ENCODE measurements around the gene ADGRV1.

DNA sequence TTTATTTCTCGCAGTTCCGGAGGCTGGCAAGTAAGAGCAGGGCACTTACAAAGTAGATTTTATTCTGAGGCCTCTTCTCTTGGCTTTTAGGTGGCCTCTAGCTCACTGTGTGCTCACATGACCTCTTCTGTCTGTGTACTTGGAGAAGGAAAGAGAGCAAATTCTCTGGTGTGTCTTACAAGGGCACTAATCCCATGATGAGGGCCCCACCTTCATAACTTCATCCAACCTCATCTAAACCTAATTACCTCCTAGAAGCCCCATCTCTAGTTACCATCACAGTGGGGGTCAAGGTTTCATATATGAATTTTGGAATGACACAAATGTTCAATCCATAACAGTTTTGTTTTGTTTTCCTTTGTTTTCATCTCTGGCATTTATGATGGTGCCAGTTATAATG, 376.1 kb downstream of the ADGRV1 start:
- no peak for TF ChIP-seq CTCF (IDR thresholded peaks at IDR 0.05)
- no peak for TF ChIP-seq POLR2AphosphoS5 (IDR thresholded peaks at IDR 0.05)
- TF ChIP-seq POLR2A (IDR thresholded peaks at IDR 0.05): no peak
